Endothelial cell (in vitro differentiated cells): ENCODE results near the gene GIPC2. TPM values are rescaled to one million over a fixed set of nuclear protein-coding genes. Genes with fewer than 3 reads are reported as not detected.
A peak's percentile ranks its signal among the peaks of the same experiment; 100 is the strongest.
"Not testable (repeated sequence)": the region's sequence is repeated elsewhere in the genome, so short reads cannot be mapped to it uniquely, and the experiment has no call there.

Experiments used
- DNase-seq: peaks from one replicate; pipeline ENCODE4 v3.0.0; 2021; ENCODE audit warnings: low spot score
- H3K27ac Mint-ChIP-seq: one replicate; pipeline ENCODE4 v1.8.0; 2021; ENCODE audit warnings: mixed read lengths, inconsistent platforms; ENCODE audit not compliant: unreplicated experiment
- H3K27me3 Mint-ChIP-seq: one replicate; pipeline ENCODE4 v1.8.0; 2021; ENCODE audit warnings: mild to moderate bottlenecking, moderate library complexity, mixed read lengths, inconsistent platforms; ENCODE audit not compliant: unreplicated experiment
- H3K36me3 Mint-ChIP-seq: one replicate; pipeline ENCODE4 v1.8.0; 2021; ENCODE audit warnings: mild to moderate bottlenecking, low read depth, mixed read lengths, inconsistent platforms; ENCODE audit not compliant: unreplicated experiment
- H3K4me1 Mint-ChIP-seq: one replicate; pipeline ENCODE4 v1.8.0; 2021; ENCODE audit warnings: mild to moderate bottlenecking, mixed read lengths, inconsistent platforms; ENCODE audit not compliant: unreplicated experiment
- H3K4me3 Mint-ChIP-seq: one replicate; pipeline ENCODE4 v1.8.0; 2021; ENCODE audit warnings: mild to moderate bottlenecking, mixed read lengths, inconsistent platforms; ENCODE audit not compliant: unreplicated experiment
- H3K9me3 Mint-ChIP-seq: one replicate; pipeline ENCODE4 v1.8.0; 2021; ENCODE audit warnings: mixed read lengths, inconsistent platforms; ENCODE audit not compliant: unreplicated experiment
- total RNA-seq: library from RNA; stranded (reverse); fragmentation: NEBNext Ultra II Directional; extraction: Animal tissue kit (Norgen Biotek cat#: 25700); gene quantifications from one replicate; pipeline ENCODE4 v1.2.1, GENCODE V29; 2021; ENCODE audit not compliant: unreplicated experiment
- TF ChIP-seq, protein P1 (sequence below): fragments of 200-600 bp; sonication (generic); IDR thresholded peaks from one replicate; pipeline ENCODE4 v1.5.0; 2021; ENCODE audit warnings: antibody characterized with exemption; ENCODE audit not compliant: unreplicated experiment

GIPC2 gene
- total RNA-seq, 1 donor from 2014 or later = 2.9 TPM

DNA sequence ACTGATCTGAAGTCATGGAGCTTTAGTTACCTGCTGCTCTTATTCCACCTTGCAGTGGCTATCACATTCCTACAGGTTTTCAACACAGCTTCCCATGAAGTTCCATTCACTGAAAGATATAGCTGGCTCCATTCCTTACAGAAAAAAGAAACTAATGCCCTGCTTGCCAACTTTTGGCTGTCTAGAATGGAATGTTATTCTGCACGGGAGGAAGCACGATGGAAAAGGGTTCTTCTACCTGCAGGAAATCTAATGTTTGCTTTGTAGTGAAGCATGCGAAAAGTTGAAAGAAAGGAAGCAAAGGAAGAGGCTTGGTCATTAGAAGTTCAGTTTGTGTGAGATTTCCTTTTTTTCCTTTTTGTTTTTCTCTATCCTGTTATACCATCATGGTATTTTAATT lies 32.6 kb downstream of the GIPC2 start:
- no peaks in the 10 kb centered on the region for H3K9me3 Mint-ChIP-seq
- H3K27ac Mint-ChIP-seq = peak overlapping the region; percentile 83
- H3K36me3 Mint-ChIP-seq = no peaks in the 10 kb centered on the region
- H3K27me3 Mint-ChIP-seq = peaks cover 2% of the 10 kb centered on the region
- H3K4me1 Mint-ChIP-seq = peaks cover 42% of the 10 kb centered on the region
- TF ChIP-seq, protein P1, sequence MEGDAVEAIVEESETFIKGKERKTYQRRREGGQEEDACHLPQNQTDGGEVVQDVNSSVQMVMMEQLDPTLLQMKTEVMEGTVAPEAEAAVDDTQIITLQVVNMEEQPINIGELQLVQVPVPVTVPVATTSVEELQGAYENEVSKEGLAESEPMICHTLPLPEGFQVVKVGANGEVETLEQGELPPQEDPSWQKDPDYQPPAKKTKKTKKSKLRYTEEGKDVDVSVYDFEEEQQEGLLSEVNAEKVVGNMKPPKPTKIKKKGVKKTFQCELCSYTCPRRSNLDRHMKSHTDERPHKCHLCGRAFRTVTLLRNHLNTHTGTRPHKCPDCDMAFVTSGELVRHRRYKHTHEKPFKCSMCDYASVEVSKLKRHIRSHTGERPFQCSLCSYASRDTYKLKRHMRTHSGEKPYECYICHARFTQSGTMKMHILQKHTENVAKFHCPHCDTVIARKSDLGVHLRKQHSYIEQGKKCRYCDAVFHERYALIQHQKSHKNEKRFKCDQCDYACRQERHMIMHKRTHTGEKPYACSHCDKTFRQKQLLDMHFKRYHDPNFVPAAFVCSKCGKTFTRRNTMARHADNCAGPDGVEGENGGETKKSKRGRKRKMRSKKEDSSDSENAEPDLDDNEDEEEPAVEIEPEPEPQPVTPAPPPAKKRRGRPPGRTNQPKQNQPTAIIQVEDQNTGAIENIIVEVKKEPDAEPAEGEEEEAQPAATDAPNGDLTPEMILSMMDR = no peak
- no peak overlapping the region for H3K4me3 Mint-ChIP-seq
- DNase-seq = no peak

DNA sequence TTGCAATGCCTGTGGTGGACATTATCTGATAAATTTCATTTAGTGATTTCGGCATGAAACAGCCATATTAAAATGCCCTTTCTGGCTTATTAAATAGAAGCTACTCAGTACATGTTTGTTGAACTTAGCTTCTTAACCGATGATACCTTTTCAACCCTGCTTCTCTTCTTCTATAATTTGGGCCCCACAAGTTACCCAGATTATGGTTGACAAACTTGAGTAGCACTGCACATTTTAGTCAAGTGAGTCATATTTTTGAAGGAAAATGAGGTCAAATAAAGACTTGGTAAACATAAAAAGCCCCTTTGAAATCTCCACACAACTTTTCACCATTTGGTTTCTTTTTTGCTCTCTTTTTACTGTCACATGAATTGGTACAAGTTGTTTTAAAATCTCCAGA lies 33.8 kb downstream of the GIPC2 start:
- Mint-ChIP-seq H3K27me3 (peaks cover 2% of the 10 kb centered on the region), H3K4me3 (no peak overlapping the region), H3K4me1 (peaks cover 38% of the 10 kb centered on the region), H3K9me3 (no peaks in the 10 kb centered on the region), H3K36me3 (peaks cover 2% of the 10 kb centered on the region), H3K27ac (peak overlapping the region; percentile 83)
- TF ChIP-seq, protein P1 = no peak
- DNase-seq = no peak

DNA sequence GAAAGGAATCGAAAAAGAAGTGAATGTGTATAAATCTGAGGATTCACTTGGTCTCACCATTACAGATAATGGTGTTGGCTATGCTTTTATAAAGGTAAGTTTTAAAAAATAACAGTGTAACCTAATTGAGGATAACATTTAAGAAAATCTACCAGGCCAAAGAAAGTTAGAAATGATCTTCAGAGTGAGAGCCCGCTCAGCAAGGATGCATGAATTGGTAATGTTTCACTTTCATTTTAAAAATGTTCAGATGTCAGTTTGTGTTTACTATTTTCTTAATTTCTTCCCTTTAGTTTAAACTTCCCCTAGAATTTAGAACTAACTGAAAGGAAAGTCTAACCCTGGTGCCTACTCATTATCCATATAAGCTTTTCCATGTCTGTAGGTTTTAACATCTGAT lies 35.0 kb downstream of the GIPC2 start:
- Mint-ChIP-seq H3K36me3 (peaks cover 6% of the 10 kb centered on the region), H3K9me3 (no peaks in the 10 kb centered on the region), H3K4me1 (peaks cover 44% of the 10 kb centered on the region), H3K27me3 (peaks cover 2% of the 10 kb centered on the region), H3K27ac (no peak overlapping the region), H3K4me3 (no peak overlapping the region)
- DNase-seq = no peak
- TF ChIP-seq, protein P1 = no peak

DNA sequence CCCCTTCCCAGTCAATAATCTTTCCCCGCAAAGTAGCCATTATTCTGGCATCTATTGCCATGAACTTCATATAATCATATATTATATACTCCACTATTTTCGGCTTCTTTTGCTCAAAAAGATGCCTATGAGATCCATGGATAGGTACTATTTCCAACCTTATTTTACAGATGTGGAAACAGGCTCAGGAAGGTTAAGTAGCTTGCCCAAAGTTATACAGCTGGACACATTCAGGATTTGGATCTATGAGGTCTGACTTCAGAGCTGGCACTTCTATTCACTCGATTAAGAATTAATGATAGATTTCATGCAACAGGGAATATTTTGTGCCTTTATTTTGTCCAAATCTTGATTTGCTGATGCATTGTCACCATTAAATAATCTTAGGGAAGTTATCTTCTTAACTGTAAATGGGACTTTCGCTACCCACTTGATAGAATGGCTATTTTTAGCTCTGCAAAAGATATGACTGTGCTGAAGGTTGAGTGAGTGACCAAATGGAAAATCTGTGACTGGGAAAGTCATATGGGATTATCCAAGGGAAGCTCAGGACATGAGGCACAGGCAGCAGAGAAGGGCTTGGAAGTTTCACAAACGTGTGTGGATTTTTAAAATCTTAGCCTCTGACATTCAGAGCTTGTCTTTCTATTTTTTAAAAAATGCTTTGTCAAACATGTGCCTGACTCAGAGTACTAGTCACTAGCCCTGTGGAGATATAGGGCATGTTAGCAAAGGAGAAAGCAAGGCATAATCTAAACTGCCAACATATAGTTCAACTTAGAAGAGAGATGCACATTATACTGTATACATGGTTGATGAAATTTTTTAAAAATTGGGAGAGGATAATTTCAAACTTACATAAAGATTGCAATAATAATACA lies 36.5 kb downstream of the GIPC2 start:
- peaks cover 6% of the 10 kb centered on the region for H3K36me3 Mint-ChIP-seq
- no peak overlapping the region for H3K27ac Mint-ChIP-seq
- peaks cover 44% of the 10 kb centered on the region for H3K4me1 Mint-ChIP-seq
- H3K9me3 Mint-ChIP-seq = no peaks in the 10 kb centered on the region
- H3K4me3 Mint-ChIP-seq = no peak overlapping the region
- DNase-seq = no peak
- TF ChIP-seq, protein P1 = no peak
- H3K27me3 Mint-ChIP-seq = peaks cover 2% of the 10 kb centered on the region

DNA sequence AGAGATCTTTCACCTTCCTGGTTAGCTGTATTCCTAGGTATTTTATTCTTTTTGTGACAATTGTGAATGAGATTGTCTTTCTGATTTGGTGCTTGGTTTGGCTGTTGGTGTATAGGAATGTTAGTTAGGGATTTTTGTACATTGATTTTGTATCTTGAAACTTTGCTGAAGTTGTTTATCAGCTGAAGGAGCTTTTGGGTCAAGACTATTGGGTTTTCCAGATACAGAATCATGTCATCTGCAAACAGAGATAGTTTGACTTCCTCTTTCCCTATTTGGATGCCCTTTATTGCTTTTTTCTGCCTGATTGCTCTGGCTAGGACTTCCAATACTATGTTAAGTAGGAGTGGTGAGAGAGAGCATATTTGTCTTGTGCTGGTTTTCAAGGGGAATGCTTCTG lies 38.9 kb downstream of the GIPC2 start:
- not testable (repeated sequence) for H3K36me3 Mint-ChIP-seq, DNase-seq, H3K9me3 Mint-ChIP-seq, H3K4me3 Mint-ChIP-seq, H3K27ac Mint-ChIP-seq, H3K27me3 Mint-ChIP-seq
- H3K4me1 Mint-ChIP-seq = peaks cover 23% of the 10 kb centered on the region
